Right lobe of liver (tissue), 6 donors: Measurements from ENCODE around the gene GRAMD4. TPM values are rescaled to one million over a fixed set of nuclear protein-coding genes. Genes with fewer than 3 reads are reported as not detected.

Experiments used
- ATAC-seq, 4 donors: fragments of 200-7000 bp; cut with Tn5 transposase; one replicate each; pipeline ENCODE4 v1.9.1; 2020; ENCODE audit warnings: mild to moderate bottlenecking in 4 of 4, moderate library complexity in 4 of 4
- DNase-seq, 3 donors: peaks; one replicate each; pipeline ENCODE4 v3.0.0-alpha.2; 2020
- H3K27ac ChIP-seq, 3 donors: fragments of 200-600 bp; one replicate each; pipeline ENCODE4 v1.8.0; 2022
- H3K27me3 ChIP-seq, 2 donors: fragments of 200-600 bp; one replicate each; pipeline ENCODE4 v1.8.0; 2022
- H3K36me3 ChIP-seq, 4 donors: fragments of 200-600 bp; sonication (generic) in 1 of 4; one replicate each; pipeline versions ENCODE4 v1.5.1 to v1.8.0; 2017 to 2022; ENCODE audit warnings: control low read depth in 1 of 4
- H3K4me1 ChIP-seq, 4 donors: fragments of 200-600 bp; sonication (generic) in 1 of 4; one replicate each; pipeline versions ENCODE4 v1.5.1 to v1.8.0; 2017 to 2022; ENCODE audit warnings: control low read depth in 1 of 4
- H3K4me3 ChIP-seq, 3 donors: fragments of 200-600 bp; one replicate each; pipeline ENCODE4 v1.8.0; 2022
- H3K9me3 ChIP-seq, 4 donors: fragments of 200-600 bp; sonication (generic) in 1 of 4; one replicate each; pipeline versions ENCODE4 v1.5.1 to v1.8.0; 2017 to 2022; ENCODE audit warnings: control low read depth in 1 of 4
- CTCF ChIP-seq, 4 donors: fragments of 200-600 bp in 3 of 4; fragments of 450-650 bp in 1 of 4; IDR thresholded peaks; one replicate each; pipeline versions ENCODE4 v1.5.1 to v1.8.0; 2016 to 2022; ENCODE audit warnings: antibody characterized with exemption in 4 of 4, mild to moderate bottlenecking in 2 of 4
- POLR2A ChIP-seq: fragments of 450-650 bp; IDR thresholded peaks from one replicate; pipeline ENCODE4 v1.6.1; 2017; ENCODE audit warnings: antibody characterized with exemption, mild to moderate bottlenecking
- WGBS: methylation state at CpG from one replicate; pipeline ENCODE4 v1.1.6; 2018; ENCODE audit warnings: low coverage, low lambda C conversion rate; ENCODE audit not compliant: insufficient coverage; ENCODE audit errors: missing lambda C conversion rate; 5-methylcytosine and 5-hydroxymethylcytosine counted together
- intact Hi-C, 2 donors: fragments of 100-400 bp; cut with DNase I; formaldehyde crosslinking; loops; one replicate each; pipeline versions ENCODE4 v1.11.2 to v1.14.1; 2022
- total RNA-seq, 6 experiments: library from RNA; depleted of rRNA in 2 of 6; stranded (reverse); fragments of >200 nt in 2 of 6; fragmentation: NEBNext Ultra II Directional in 3 of 6; extraction: Animal tissue kit (Norgen Biotek cat#: 25700) in 3 of 6; gene quantifications; one replicate each; pipeline versions ENCODE4 v1.1.0 to v1.2.4, GENCODE V29; 2016 to 2023
- donor health status: DM: no; HTN: yes; CAD: no.
- donor health status: DM: no; HTN: no; CAD: no.
- donor health status: DM: no; HTN: no; CAD: no.
- donor health status: DM: no; HTN: yes; CAD: no.
- donor health status: DM: no; HTN: yes; CAD: no.

GRAMD4 gene
- total RNA-seq, 6 experiments from 2014 or later, result 29.7 to 72.0 (median 34.8) TPM

GRCh38 chr22:46598737-46599424 lies 21.3 kb upstream of the GRAMD4 start:
- DNase-seq, result peak in 1 of 3 donors; percentile 48
- Histone ChIP-seq H3K27me3 (no peaks in the 10 kb centered on the region), H3K4me1 (no peaks in the 10 kb centered on the region), H3K4me3 (no peak overlapping the region), H3K27ac (peak overlapping the region in 1 of 3 donors; percentile 16), H3K9me3 (no peaks in the 10 kb centered on the region), H3K36me3 (no peaks in the 10 kb centered on the region)
- no peak for TF ChIP-seq POLR2A
- no peak for TF ChIP-seq CTCF (IDR thresholded peaks at IDR 0.05)
- 38% methylated on average over 10 of the region's 18 CpGs for WGBS
- ATAC-seq, result peak; percentile 35 to 69 (median 56)
- intact Hi-C loops, result no loop called here

GRCh38 chr22:46600273-46600796 lies 19.9 kb upstream of the GRAMD4 start:
- intact Hi-C loops, result no loop called here
- no peaks in the 10 kb centered on the region for H3K9me3 ChIP-seq
- 85% methylated on average over 14 of the region's 15 CpGs for WGBS
- H3K27ac ChIP-seq, result no peak overlapping the region
- ATAC-seq (no peak), DNase-seq (no peak)
- no peaks in the 10 kb centered on the region for H3K27me3 ChIP-seq
- H3K36me3 ChIP-seq, result no peaks in the 10 kb centered on the region
- TF ChIP-seq CTCF (IDR thresholded peaks at IDR 0.05) (no peak), POLR2A (no peak)
- no peak overlapping the region for H3K4me3 ChIP-seq
- H3K4me1 ChIP-seq, result no peaks in the 10 kb centered on the region

- peak in 3 of 4 donors; percentile 24 to 30 (median 28) for ATAC-seq
- Histone ChIP-seq H3K4me1 (no peaks in the 10 kb centered on the region), H3K4me3 (no peak overlapping the region), H3K27me3 (no peaks in the 10 kb centered on the region), H3K27ac (no peak overlapping the region), H3K9me3 (no peaks in the 10 kb centered on the region), H3K36me3 (no peaks in the 10 kb centered on the region)
- WGBS, result 67% methylated on average over 1 of the region's 15 CpGs
- intact Hi-C loops, result no loop called here
- TF ChIP-seq CTCF (IDR thresholded peaks at IDR 0.05) (no peak), POLR2A (peak; percentile 14)
- no peak for DNase-seq
These were observed 18.2 kb upstream of the GRAMD4 start for GRCh38 chr22:46602025-46602424.

GRCh38 chr22:46604306-46604690 lies 15.9 kb upstream of the GRAMD4 start:
- ATAC-seq, result peak; percentile 48 to 77 (median 72)
- peaks cover 0 to 3% (median 0%) of the 10 kb centered on the region in 4 donors for H3K4me1 ChIP-seq
- intact Hi-C loops, result no loop called here
- WGBS, result 37% methylated on average over 8 of the region's 8 CpGs
- no peak for DNase-seq
- H3K27me3 ChIP-seq, result no peaks in the 10 kb centered on the region
- no peaks in the 10 kb centered on the region for H3K36me3 ChIP-seq
- no peak overlapping the region for H3K4me3 ChIP-seq
- no peaks in the 10 kb centered on the region for H3K9me3 ChIP-seq
- TF ChIP-seq POLR2A (no peak), CTCF (IDR thresholded peaks at IDR 0.05) (no peak)
- H3K27ac ChIP-seq, result peak overlapping the region in 1 of 3 donors; percentile 3
